Trophoblast cell (in vitro differentiated cells and primary cell): ENCODE results near the gene GFM2.
A peak's percentile ranks its signal among the peaks of the same experiment; 100 is the strongest.
"Not testable (repeated sequence)": the region's sequence is repeated elsewhere in the genome, so short reads cannot be mapped to it uniquely, and the experiment has no call there.

Experiments
- DNase-seq, 2 donors: peaks; one replicate each; pipeline ENCODE4 v3.0.0-alpha.2; 2016
- H2AFZ ChIP-seq: 2 replicates; pipeline ENCODE4 v1.6.1; 2013; ENCODE audit warnings: low read length, moderate library complexity, mild to moderate bottlenecking; ENCODE audit not compliant: insufficient read depth, poor library complexity
- H2AK5ac ChIP-seq: 2 replicates; pipeline ENCODE4 v1.6.1; 2013; ENCODE audit warnings: mild to moderate bottlenecking, low read length
- H2BK120ac ChIP-seq: 2 replicates; pipeline ENCODE4 v1.6.1; 2013; ENCODE audit warnings: low read length, mild to moderate bottlenecking, moderate library complexity; ENCODE audit not compliant: insufficient read depth, poor library complexity
- H2BK12ac ChIP-seq: 2 replicates; pipeline ENCODE4 v1.6.1; 2013; ENCODE audit warnings: mild to moderate bottlenecking, low read length, moderate library complexity
- H2BK5ac ChIP-seq: 2 replicates; pipeline ENCODE4 v1.6.1; 2013; ENCODE audit warnings: low read length, low read depth, moderate library complexity, mild to moderate bottlenecking; ENCODE audit not compliant: poor library complexity
- H3K14ac ChIP-seq: 2 replicates; pipeline ENCODE4 v1.6.1; 2013; ENCODE audit warnings: mild to moderate bottlenecking, low read length
- H3K18ac ChIP-seq: 2 replicates; pipeline ENCODE4 v1.6.1; 2013; ENCODE audit warnings: mild to moderate bottlenecking, low read length
- H3K23ac ChIP-seq: 2 replicates; pipeline ENCODE4 v1.6.1; 2013; ENCODE audit warnings: low read length
- H3K27ac ChIP-seq: 2 replicates; pipeline ENCODE4 v1.5.1; 2013; ENCODE audit warnings: low read depth, mild to moderate bottlenecking, inconsistent platforms, low read length, moderate library complexity
- H3K27me3 ChIP-seq: 2 replicates; pipeline ENCODE4 v1.6.1; 2013; ENCODE audit warnings: inconsistent platforms, mild to moderate bottlenecking, low read length, moderate library complexity; ENCODE audit not compliant: insufficient read depth
- H3K36me3 ChIP-seq, 2 experiments: 1 replicate in 1 of 2; 2 replicates in 1 of 2; pipeline ENCODE4 v1.6.1; 2013; ENCODE audit warnings: low read length in 2 of 2, mild to moderate bottlenecking in 2 of 2, moderate library complexity in 1 of 2; ENCODE audit not compliant: insufficient read depth in 2 of 2, control insufficient read depth in 1 of 2
- H3K4ac ChIP-seq: 2 replicates; pipeline ENCODE4 v1.6.1; 2013; ENCODE audit warnings: low read depth, mild to moderate bottlenecking, low read length, moderate library complexity
- H3K4me1 ChIP-seq, 2 experiments: 1 replicate in 1 of 2; 2 replicates in 1 of 2; pipeline ENCODE4 v1.6.1; 2013; ENCODE audit warnings: low read length in 2 of 2, mild to moderate bottlenecking in 2 of 2, moderate library complexity in 1 of 2; ENCODE audit not compliant: insufficient read depth in 2 of 2, control insufficient read depth in 1 of 2
- H3K4me2 ChIP-seq: 2 replicates; pipeline ENCODE4 v1.6.1; 2013; ENCODE audit warnings: inconsistent platforms, mild to moderate bottlenecking, low read length, moderate library complexity
- H3K4me3 ChIP-seq: 2 replicates; pipeline ENCODE4 v1.5.1; 2013; ENCODE audit warnings: mild to moderate bottlenecking, low read depth, low read length, inconsistent platforms
- H3K79me1 ChIP-seq: one replicate; pipeline ENCODE4 v1.6.1; 2013; ENCODE audit warnings: low read length
- H3K79me2 ChIP-seq: 2 replicates; pipeline ENCODE4 v1.6.1; 2013; ENCODE audit warnings: low read length, mild to moderate bottlenecking; ENCODE audit not compliant: control insufficient read depth, insufficient read depth, poor library complexity
- H3K9ac ChIP-seq: 2 replicates; pipeline ENCODE4 v1.6.1; 2013; ENCODE audit warnings: mild to moderate bottlenecking, low read length
- H3K9me3 ChIP-seq: 2 replicates; pipeline ENCODE4 v1.6.1; 2013; ENCODE audit warnings: low read depth, mild to moderate bottlenecking, control low read depth, inconsistent platforms, low read length; ENCODE audit not compliant: insufficient read depth
- H4K12ac ChIP-seq: 2 replicates; pipeline ENCODE4 v1.6.1; 2013; ENCODE audit warnings: low read depth, mild to moderate bottlenecking, low read length, moderate library complexity
- H4K8ac ChIP-seq: 2 replicates; pipeline ENCODE4 v1.6.1; 2013; ENCODE audit warnings: low read depth, mild to moderate bottlenecking, low read length, moderate library complexity
- H4K91ac ChIP-seq: one replicate; pipeline ENCODE4 v1.6.1; 2013; ENCODE audit warnings: low read depth, mild to moderate bottlenecking, low read length, moderate library complexity
- WGBS: extraction: QIAGEN DNeasy Blood & Tissue Kit; methylation state at CpG from one replicate; pipeline ENCODE4 v1.1.7; 2013; ENCODE audit warnings: missing lambda C conversion rate; ENCODE audit not compliant: insufficient read length, insufficient coverage; ENCODE audit errors: extremely low coverage; 5-methylcytosine and 5-hydroxymethylcytosine counted together

GFM2 gene

DNA sequence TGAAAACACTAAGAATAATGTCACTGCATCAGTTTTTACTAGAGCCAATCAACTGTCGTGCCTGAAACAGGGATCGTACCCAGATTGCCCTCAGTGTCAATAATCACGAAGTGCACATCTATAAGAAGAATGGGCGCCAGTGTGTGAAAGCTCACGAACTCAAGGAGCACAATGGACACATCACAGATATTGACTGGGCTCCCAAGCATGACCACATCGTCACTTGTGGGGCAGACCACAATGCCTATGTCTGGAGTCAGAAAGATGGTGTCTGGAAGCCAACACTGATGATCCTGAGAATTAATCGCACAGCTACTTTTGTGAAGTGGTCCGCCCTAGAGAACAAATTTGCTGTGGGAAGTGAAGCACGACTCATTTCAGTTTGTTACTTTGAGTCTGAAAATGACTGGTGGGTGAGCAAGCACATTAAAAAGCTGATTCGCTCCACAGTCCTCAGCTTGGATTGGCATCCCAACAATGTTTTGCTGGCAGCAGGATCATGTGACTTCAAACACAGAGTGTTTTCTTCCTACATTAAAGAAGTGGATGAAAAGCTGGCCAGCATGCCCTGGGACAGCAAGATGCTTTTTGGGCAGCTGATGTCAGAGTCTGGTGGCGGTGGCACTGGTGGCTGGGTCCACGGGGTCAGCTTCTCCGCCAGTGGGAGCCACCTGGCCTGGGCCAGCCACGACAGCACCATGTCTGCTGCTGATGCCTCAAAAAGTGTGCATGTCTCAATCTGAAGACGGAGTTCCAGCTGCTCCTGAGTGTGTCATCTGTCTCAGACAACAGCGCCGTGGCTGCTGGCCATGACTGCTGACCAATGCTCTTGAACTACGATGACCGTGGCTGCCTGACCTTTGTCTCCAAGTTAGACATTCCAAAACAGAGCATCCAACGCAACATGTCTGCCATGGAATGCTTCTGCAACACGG is 32.3 kb upstream of the GFM2 start:
- Histone ChIP-seq H3K27me3 (no peaks in the 10 kb centered on the region), H2BK12ac (no peak overlapping the region), H3K36me3 (peaks cover 19 to 26% of the 10 kb centered on the region in 2 experiments), H3K4me3 (no peak overlapping the region), H3K9ac (no peak overlapping the region), H3K4me1 (peaks cover 4 to 8% of the 10 kb centered on the region in 2 experiments), H3K79me2 (no peaks in the 10 kb centered on the region), H3K4me2 (no peak overlapping the region), H4K8ac (no peak overlapping the region), H2AK5ac (no peak overlapping the region), H3K27ac (no peak overlapping the region), H3K4ac (no peak overlapping the region), H2BK120ac (no peak overlapping the region), H3K14ac (no peak overlapping the region), H4K12ac (no peak overlapping the region), H2AFZ (no peak overlapping the region), H3K18ac (no peak overlapping the region), H2BK5ac (no peak overlapping the region), H3K79me1 (no peaks in the 10 kb centered on the region), H3K23ac (no peak overlapping the region), H4K91ac (no peak overlapping the region), H3K9me3 (peaks cover 3% of the 10 kb centered on the region)
- no CpG with 5 or more reads among the region's 21 CpGs for WGBS
- peak; percentile 46 to 72 for DNase-seq

DNA sequence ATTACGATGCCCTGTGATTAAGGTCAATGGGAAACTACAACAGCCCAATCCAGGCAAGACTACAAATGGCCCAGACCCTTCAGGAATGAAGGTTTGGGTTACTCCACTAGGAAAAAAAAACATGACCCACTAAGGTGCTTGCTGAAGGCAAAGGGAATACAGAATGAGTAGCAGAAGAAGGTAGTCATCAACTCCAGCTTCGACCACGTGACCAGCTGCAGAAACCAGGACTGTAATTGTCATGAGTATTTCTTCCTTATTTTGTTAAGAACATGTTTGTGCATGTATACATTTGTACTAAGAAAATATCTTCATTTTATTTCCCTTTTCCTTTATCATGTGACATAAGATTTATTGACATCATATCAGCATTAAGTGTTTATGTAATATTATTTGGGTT is 24.8 kb upstream of the GFM2 start:
- not testable (repeated sequence) for H3K4me3 ChIP-seq, H4K8ac ChIP-seq, H3K9ac ChIP-seq, H3K4me2 ChIP-seq, DNase-seq, H3K79me2 ChIP-seq, H2AFZ ChIP-seq, H3K4me1 ChIP-seq, H4K91ac ChIP-seq, H3K14ac ChIP-seq, H4K12ac ChIP-seq, H3K27ac ChIP-seq, H2BK12ac ChIP-seq, H3K23ac ChIP-seq, H2AK5ac ChIP-seq, H2BK120ac ChIP-seq, H3K27me3 ChIP-seq, H3K79me1 ChIP-seq, H3K9me3 ChIP-seq, H2BK5ac ChIP-seq, H3K4ac ChIP-seq, H3K18ac ChIP-seq
- H3K36me3 ChIP-seq, result peaks cover 27 to 60% of the 10 kb centered on the region in 2 experiments
- WGBS, result no CpG with 5 or more reads among the region's 3 CpGs

DNA sequence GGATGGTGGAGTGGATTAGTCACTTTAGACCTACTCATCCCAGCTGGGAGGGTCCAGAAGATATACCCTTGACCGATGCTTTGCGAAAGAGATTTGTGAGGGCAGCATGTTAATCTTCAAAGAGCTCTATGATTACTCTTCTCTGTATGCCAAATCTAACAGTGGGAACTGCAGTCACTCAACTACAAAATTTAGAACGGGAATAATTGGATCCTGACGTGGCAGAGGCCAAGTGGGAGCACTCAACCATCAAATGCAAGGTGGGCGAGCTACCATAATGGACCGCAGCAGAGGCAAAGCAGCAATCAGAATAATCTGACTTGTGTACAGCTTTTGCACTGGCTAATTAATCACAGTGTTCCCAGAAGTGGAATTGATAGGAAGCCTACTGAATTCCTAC is 20.5 kb upstream of the GFM2 start:
- Histone ChIP-seq H4K8ac (no peak overlapping the region), H2BK120ac (no peak overlapping the region), H3K14ac (no peak overlapping the region), H3K4ac (no peak overlapping the region), H3K79me1 (no peaks in the 10 kb centered on the region), H2BK5ac (no peak overlapping the region), H3K27me3 (no peaks in the 10 kb centered on the region), H3K23ac (no peak overlapping the region), H4K12ac (no peak overlapping the region), H3K27ac (no peak overlapping the region), H3K4me1 (no peaks in the 10 kb centered on the region), H3K18ac (no peak overlapping the region), H3K4me3 (no peak overlapping the region), H2BK12ac (no peak overlapping the region), H2AFZ (no peak overlapping the region), H3K9ac (no peak overlapping the region), H3K36me3 (peaks cover 31 to 52% of the 10 kb centered on the region in 2 experiments), H3K4me2 (no peak overlapping the region), H4K91ac (no peak overlapping the region), H3K79me2 (no peaks in the 10 kb centered on the region), H2AK5ac (no peak overlapping the region), H3K9me3 (no peaks in the 10 kb centered on the region)
- no CpG with 5 or more reads among the region's 6 CpGs for WGBS
- DNase-seq, result no peak

DNA sequence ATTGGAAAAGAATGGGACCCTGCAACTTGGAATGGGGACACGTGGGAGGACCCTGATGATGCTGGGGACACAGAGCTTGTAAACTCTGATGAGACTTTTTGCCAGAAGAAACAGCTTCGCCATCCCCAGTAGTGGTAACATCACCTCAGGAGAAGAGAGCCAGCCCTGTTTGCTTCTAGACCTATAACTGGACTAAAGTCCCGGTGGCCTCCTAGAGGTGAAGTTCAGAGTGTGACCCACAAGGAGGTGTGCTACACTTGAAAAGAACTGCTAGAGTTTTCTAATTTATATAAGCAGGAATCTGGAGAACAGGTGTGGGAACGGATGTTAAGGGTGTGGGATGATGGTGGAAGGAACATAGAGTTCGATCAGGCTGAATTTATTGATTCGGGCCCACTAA is 19.9 kb upstream of the GFM2 start:
- no peak overlapping the region for H2BK12ac ChIP-seq
- H2AK5ac ChIP-seq, result no peak overlapping the region
- no peak overlapping the region for H3K18ac ChIP-seq
- H3K23ac ChIP-seq, result no peak overlapping the region
- WGBS, result no CpG with 5 or more reads among the region's 6 CpGs
- no peak overlapping the region for H3K9ac ChIP-seq
- no peak overlapping the region for H2AFZ ChIP-seq
- H3K4me2 ChIP-seq, result no peak overlapping the region
- no peak overlapping the region for H3K4ac ChIP-seq
- H3K36me3 ChIP-seq, result peaks cover 28 to 48% of the 10 kb centered on the region in 2 experiments
- DNase-seq, result peak in 1 of 2 donors; percentile 42
- H4K8ac ChIP-seq, result no peak overlapping the region
- no peak overlapping the region for H2BK5ac ChIP-seq
- no peak overlapping the region for H3K4me3 ChIP-seq
- no peaks in the 10 kb centered on the region for H3K79me1 ChIP-seq
- H2BK120ac ChIP-seq, result no peak overlapping the region
- H4K12ac ChIP-seq, result no peak overlapping the region
- H3K79me2 ChIP-seq, result no peaks in the 10 kb centered on the region
- no peak overlapping the region for H4K91ac ChIP-seq
- no peak overlapping the region for H3K14ac ChIP-seq
- H3K4me1 ChIP-seq, result no peaks in the 10 kb centered on the region
- no peaks in the 10 kb centered on the region for H3K9me3 ChIP-seq
- H3K27me3 ChIP-seq, result no peaks in the 10 kb centered on the region
- no peak overlapping the region for H3K27ac ChIP-seq
